Activated T-cell treated with anti-CD3 and anti-CD28 coated beads, Interleukin-2, amount 50 U/mL, for 72 hours (primary cell): Measurements from ENCODE around the gene GPR31. TPM values are rescaled to one million over a fixed set of nuclear protein-coding genes. Genes with fewer than 3 reads are reported as not detected.
"Not testable (repeated sequence)": the region's sequence is repeated elsewhere in the genome, so short reads cannot be mapped to it uniquely, and the experiment has no call there.

Experiments used
- ATAC-seq, 2 donors: fragments of 150-1000 bp; cut with Tn5 transposase; replicated peaks in 1 of 2; 2 replicates each; pipeline ENCODE4 v1.10.0; 2021; ENCODE audit warnings: moderate library complexity in 2 of 2, mild to moderate bottlenecking in 1 of 2
- DNase-seq, 2 donors: peaks; one replicate each; pipeline ENCODE4 v3.0.0; 2021 to 2022; ENCODE audit warnings: mixed read lengths in 1 of 2
- H3K27ac Mint-ChIP-seq: one replicate; pipeline ENCODE4 v1.8.0; 2022; ENCODE audit warnings: mild to moderate bottlenecking, moderate library complexity, mixed read lengths
- H3K27me3 Mint-ChIP-seq: one replicate; pipeline ENCODE4 v1.8.0; 2022; ENCODE audit warnings: low read depth, mixed read lengths
- H3K36me3 Mint-ChIP-seq, 2 donors: one replicate each; pipeline ENCODE4 v1.8.0; 2022; ENCODE audit warnings: mixed read lengths in 2 of 2, mild to moderate bottlenecking in 1 of 2; ENCODE audit not compliant: insufficient read depth in 2 of 2
- H3K4me1 Mint-ChIP-seq: one replicate; pipeline ENCODE4 v1.8.0; 2022; ENCODE audit warnings: low read depth, mixed read lengths
- H3K4me3 Mint-ChIP-seq, 2 donors: one replicate each; pipeline ENCODE4 v1.8.0; 2022; ENCODE audit warnings: mild to moderate bottlenecking in 2 of 2, mixed read lengths in 2 of 2, moderate library complexity in 2 of 2
- H3K9me3 Mint-ChIP-seq, 2 donors: one replicate each; pipeline ENCODE4 v1.8.0; 2022; ENCODE audit warnings: mixed read lengths in 2 of 2
- total RNA-seq, 2 donors: library from RNA; stranded (reverse); gene quantifications; one replicate each; pipeline ENCODE4 v1.2.3, GENCODE V29; 2022

Gene GPR31
- total RNA-seq, 2 donors from 2014 or later, result not detected

GRCh38 chr6:167181351-167181750 is 23.6 kb upstream of the GPR31 start:
- H3K27me3 Mint-ChIP-seq, H3K36me3 Mint-ChIP-seq, H3K4me3 Mint-ChIP-seq, H3K4me1 Mint-ChIP-seq, H3K27ac Mint-ChIP-seq, ATAC-seq, DNase-seq, H3K9me3 Mint-ChIP-seq: not testable (repeated sequence)

GRCh38 chr6:167180086-167180485 is 22.3 kb upstream of the GPR31 start:
- not testable (repeated sequence) for H3K9me3 Mint-ChIP-seq, ATAC-seq, H3K27ac Mint-ChIP-seq, DNase-seq, H3K36me3 Mint-ChIP-seq, H3K4me1 Mint-ChIP-seq, H3K27me3 Mint-ChIP-seq, H3K4me3 Mint-ChIP-seq

- not testable (repeated sequence) for H3K4me3 Mint-ChIP-seq, H3K27me3 Mint-ChIP-seq, H3K27ac Mint-ChIP-seq, ATAC-seq, H3K36me3 Mint-ChIP-seq, H3K4me1 Mint-ChIP-seq, DNase-seq, H3K9me3 Mint-ChIP-seq
Measured at GRCh38 chr6:167178896-167179655, 21.3 kb upstream of the GPR31 start.

GRCh38 chr6:167177271-167177670 is 19.5 kb upstream of the GPR31 start:
- H3K9me3 Mint-ChIP-seq, H3K4me3 Mint-ChIP-seq, DNase-seq, H3K27ac Mint-ChIP-seq, H3K27me3 Mint-ChIP-seq, H3K36me3 Mint-ChIP-seq, ATAC-seq, H3K4me1 Mint-ChIP-seq: not testable (repeated sequence)

GRCh38 chr6:167172011-167172410 is 14.2 kb upstream of the GPR31 start:
- not testable (repeated sequence) for DNase-seq, H3K9me3 Mint-ChIP-seq, H3K4me3 Mint-ChIP-seq, ATAC-seq, H3K36me3 Mint-ChIP-seq, H3K4me1 Mint-ChIP-seq, H3K27ac Mint-ChIP-seq, H3K27me3 Mint-ChIP-seq

GRCh38 chr6:167171300-167171699 is 13.5 kb upstream of the GPR31 start:
- not testable (repeated sequence) for H3K9me3 Mint-ChIP-seq, H3K4me3 Mint-ChIP-seq, H3K36me3 Mint-ChIP-seq, H3K4me1 Mint-ChIP-seq, DNase-seq, H3K27ac Mint-ChIP-seq, ATAC-seq
- H3K27me3 Mint-ChIP-seq, result peaks cover 11% of the 10 kb centered on the region

GRCh38 chr6:167169867-167170266 is 12.1 kb upstream of the GPR31 start:
- H3K36me3 Mint-ChIP-seq, H3K4me3 Mint-ChIP-seq, H3K4me1 Mint-ChIP-seq, H3K9me3 Mint-ChIP-seq, DNase-seq, ATAC-seq, H3K27ac Mint-ChIP-seq: not testable (repeated sequence)
- H3K27me3 Mint-ChIP-seq, result peaks cover 21% of the 10 kb centered on the region

GRCh38 chr6:167168296-167168695 is 10.5 kb upstream of the GPR31 start:
- H3K4me3 Mint-ChIP-seq, H3K27ac Mint-ChIP-seq, ATAC-seq, H3K9me3 Mint-ChIP-seq, H3K36me3 Mint-ChIP-seq, DNase-seq, H3K4me1 Mint-ChIP-seq: not testable (repeated sequence)
- H3K27me3 Mint-ChIP-seq, result peaks cover 22% of the 10 kb centered on the region

GRCh38 chr6:167167699-167168098 is 9.9 kb upstream of the GPR31 start:
- peaks cover 22% of the 10 kb centered on the region for H3K27me3 Mint-ChIP-seq
- DNase-seq, H3K36me3 Mint-ChIP-seq, H3K27ac Mint-ChIP-seq, H3K4me3 Mint-ChIP-seq, H3K9me3 Mint-ChIP-seq, ATAC-seq, H3K4me1 Mint-ChIP-seq: not testable (repeated sequence)

- no peaks in the 10 kb centered on the region for H3K4me1 Mint-ChIP-seq
- H3K27me3 Mint-ChIP-seq, result peaks cover 22% of the 10 kb centered on the region
- no peak overlapping the region for H3K27ac Mint-ChIP-seq
- no peak overlapping the region for H3K4me3 Mint-ChIP-seq
- H3K9me3 Mint-ChIP-seq, result no peaks in the 10 kb centered on the region
- ATAC-seq, result no peak
- no peaks in the 10 kb centered on the region for H3K36me3 Mint-ChIP-seq
- DNase-seq, result no peak
Measured at GRCh38 chr6:167165858-167166471, 8.2 kb upstream of the GPR31 start.

GRCh38 chr6:167164261-167164660 is 6.5 kb upstream of the GPR31 start:
- H3K27me3 Mint-ChIP-seq, result peaks cover 15% of the 10 kb centered on the region
- no peaks in the 10 kb centered on the region for H3K4me1 Mint-ChIP-seq
- no peaks in the 10 kb centered on the region for H3K36me3 Mint-ChIP-seq
- ATAC-seq (no peak), DNase-seq (no peak)
- no peaks in the 10 kb centered on the region for H3K9me3 Mint-ChIP-seq
- H3K4me3 Mint-ChIP-seq, result no peak overlapping the region
- no peak overlapping the region for H3K27ac Mint-ChIP-seq

- Mint-ChIP-seq H3K4me1 (no peaks in the 10 kb centered on the region), H3K27me3 (peaks cover 13% of the 10 kb centered on the region), H3K27ac (no peak overlapping the region), H3K9me3 (no peaks in the 10 kb centered on the region), H3K4me3 (no peak overlapping the region), H3K36me3 (no peaks in the 10 kb centered on the region)
- ATAC-seq, result no peak
- DNase-seq, result no peak
Measured at GRCh38 chr6:167163476-167164011, 5.8 kb upstream of the GPR31 start.

- Mint-ChIP-seq H3K27ac (no peak overlapping the region), H3K9me3 (no peaks in the 10 kb centered on the region), H3K4me1 (no peaks in the 10 kb centered on the region), H3K4me3 (no peak overlapping the region), H3K27me3 (peaks cover 13% of the 10 kb centered on the region), H3K36me3 (no peaks in the 10 kb centered on the region)
- DNase-seq (no peak), ATAC-seq (no peak)
Measured at GRCh38 chr6:167162591-167162990, 4.8 kb upstream of the GPR31 start.
